ENCODE results near the gene APBA2.

DNA sequence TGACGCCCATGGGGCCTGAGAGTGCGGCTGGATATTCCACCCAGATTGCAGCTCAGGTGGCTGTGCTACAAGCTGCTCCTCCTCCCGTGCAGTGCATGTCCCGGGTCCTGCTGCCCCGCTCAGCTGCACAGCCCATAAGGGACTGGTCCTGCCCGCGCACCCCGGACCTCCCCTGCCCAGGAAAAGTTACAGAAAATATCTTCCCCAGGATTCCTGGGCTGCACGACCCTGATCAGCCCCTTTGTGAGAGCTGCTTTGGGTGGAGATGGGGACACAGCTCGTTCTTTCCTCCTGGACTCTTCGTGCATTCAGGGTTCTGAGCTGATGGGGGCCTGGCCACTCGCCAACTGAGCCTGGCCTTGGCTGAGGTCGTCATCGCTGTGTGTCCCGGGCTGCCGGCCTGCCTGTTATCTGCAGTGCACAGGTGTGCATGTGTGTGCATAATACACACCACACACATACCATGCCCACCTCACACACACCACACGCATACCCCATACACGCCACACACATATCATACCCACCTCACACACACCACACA, 28.8 kb downstream of the APBA2 start:
- TF ChIP-seq IRF2 (CRISPR knock-in tag; IDR thresholded peaks at IDR 0.05; ENCODE audit: borderline replicate concordance, low read depth) (no peak), CTCF (IDR thresholded peaks at IDR 0.05) (no peak), USF2 (CRISPR knock-in tag; IDR thresholded peaks at IDR 0.05) (no peak)
